AG09319 (cell line): ENCODE results near the gene MED22.
A peak's percentile ranks its signal among the peaks of the same experiment; 100 is the strongest.
"Not testable (repeated sequence)": the region's sequence is repeated elsewhere in the genome, so short reads cannot be mapped to it uniquely, and the experiment has no call there.

ENCODE experiments used
- DNase-seq: peaks from one replicate; pipeline ENCODE4 v3.0.0-alpha.2; 2010; ENCODE audit warnings: low read depth; ENCODE audit errors: extremely low read depth
- TF ChIP-seq, protein P1 (sequence below): IDR thresholded peaks from 2 replicates; pipeline ENCODE4 v1.5.1; 2011; ENCODE audit warnings: low read depth, mild to moderate bottlenecking, inconsistent platforms, low read length, moderate library complexity

Gene MED22

DNA sequence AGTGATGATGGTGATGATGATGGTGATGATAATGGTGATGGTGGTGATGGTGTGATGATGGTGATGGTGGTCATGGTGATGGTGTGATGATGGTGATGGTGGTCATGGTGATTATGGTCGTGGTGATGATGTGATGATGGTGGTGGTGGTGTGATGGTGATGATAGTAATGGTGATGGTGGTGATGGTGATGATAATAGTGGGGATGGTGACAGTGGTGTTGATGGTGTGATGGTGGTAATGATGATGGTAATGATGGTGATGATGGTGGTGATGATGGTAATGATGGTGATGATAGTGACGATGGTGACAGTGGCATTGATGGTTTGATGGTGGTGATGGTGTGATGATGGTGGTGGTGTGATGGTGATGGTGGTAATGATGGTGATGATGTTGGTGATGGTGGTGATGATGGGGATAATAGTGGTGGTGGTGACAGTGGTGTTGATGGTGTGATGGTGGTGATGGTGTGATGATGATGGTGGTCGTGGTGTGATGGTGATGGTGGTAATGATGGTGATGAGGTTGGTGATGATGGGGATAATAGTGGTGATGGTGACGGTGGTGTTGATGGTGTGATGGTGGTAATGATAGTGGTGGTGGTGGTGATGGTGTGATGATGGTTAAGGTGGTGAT is 34.7 kb upstream of the MED22 start:
- no peak for DNase-seq
- TF ChIP-seq, protein P1, sequence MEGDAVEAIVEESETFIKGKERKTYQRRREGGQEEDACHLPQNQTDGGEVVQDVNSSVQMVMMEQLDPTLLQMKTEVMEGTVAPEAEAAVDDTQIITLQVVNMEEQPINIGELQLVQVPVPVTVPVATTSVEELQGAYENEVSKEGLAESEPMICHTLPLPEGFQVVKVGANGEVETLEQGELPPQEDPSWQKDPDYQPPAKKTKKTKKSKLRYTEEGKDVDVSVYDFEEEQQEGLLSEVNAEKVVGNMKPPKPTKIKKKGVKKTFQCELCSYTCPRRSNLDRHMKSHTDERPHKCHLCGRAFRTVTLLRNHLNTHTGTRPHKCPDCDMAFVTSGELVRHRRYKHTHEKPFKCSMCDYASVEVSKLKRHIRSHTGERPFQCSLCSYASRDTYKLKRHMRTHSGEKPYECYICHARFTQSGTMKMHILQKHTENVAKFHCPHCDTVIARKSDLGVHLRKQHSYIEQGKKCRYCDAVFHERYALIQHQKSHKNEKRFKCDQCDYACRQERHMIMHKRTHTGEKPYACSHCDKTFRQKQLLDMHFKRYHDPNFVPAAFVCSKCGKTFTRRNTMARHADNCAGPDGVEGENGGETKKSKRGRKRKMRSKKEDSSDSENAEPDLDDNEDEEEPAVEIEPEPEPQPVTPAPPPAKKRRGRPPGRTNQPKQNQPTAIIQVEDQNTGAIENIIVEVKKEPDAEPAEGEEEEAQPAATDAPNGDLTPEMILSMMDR, result no peak

- no peak for DNase-seq
- TF ChIP-seq, protein P1, result no peak
Measured at GRCh38 chr9:133380734-133381133, 32.8 kb upstream of the MED22 start.

DNA sequence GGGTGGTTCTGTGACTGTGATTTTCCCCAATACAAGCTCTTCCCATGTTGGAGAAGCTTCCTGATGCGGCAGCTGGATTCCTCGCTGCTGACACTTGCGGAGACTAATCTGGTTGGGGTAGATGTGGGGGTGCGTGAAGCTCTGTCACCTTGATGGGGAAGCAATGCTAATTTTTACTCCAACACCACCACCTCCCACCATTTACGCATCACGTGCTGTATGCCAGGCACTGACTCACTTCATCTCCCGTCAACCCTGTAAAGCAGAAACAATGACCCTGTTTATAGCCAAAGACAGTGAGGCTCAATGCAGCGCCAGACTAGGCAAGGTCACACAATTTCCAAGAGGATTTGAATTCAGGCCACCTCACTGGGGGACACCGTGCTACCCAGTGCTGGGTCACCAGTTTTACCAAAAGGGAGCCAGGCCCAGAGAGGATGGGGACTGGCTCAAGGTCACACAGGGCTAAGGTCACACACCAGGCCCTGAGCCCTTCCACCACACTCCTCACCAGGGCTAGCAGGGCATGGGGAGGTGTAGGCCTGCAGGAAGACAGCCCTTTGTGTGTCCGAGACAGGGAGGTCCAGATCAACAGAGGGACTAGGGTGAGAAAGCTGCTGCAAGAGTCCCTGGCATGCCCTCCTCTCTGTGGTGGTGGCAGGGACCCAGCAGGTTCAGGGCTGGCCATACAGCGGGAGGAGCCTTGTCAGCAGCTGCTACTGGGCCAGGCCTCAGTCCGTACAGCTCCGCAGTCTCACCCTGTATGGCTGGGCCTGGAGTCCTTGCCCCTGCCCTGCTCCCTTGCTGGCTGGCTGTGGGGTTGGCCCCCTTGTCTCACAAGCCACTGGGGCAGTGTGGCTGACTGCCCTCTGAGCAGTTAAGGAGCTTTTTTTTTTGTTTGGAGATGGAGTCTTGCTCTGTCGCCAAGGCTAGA is 31.5 kb upstream of the MED22 start:
- TF ChIP-seq, protein P1, result no peak
- no peak for DNase-seq

GRCh38 chr9:133378408-133378962 is 30.6 kb upstream of the MED22 start:
- TF ChIP-seq, protein P1, result no peak
- no peak for DNase-seq

GRCh38 chr9:133377721-133378216 is 29.8 kb upstream of the MED22 start:
- TF ChIP-seq, protein P1, result no peak
- no peak for DNase-seq

DNA sequence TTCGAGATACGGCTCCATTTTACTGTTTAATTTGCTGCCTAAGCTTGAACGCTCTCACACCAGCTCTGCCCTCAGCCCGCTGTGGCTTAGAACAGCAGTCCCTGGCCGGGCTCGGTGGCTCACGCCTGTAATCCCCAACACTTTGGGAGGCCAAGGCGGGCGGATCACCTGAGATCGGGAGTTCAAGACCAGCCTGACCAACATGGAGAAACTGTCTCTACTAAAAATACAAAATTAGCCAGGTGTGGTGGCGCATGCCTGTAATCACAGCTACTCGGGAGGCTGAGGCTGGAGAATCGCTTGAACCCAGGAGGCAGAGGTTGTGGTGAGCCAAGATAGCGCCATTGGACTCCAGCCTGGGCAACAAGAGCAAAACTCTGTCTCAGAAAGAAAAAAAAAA is 29.3 kb upstream of the MED22 start:
- not testable (repeated sequence) for DNase-seq

DNA sequence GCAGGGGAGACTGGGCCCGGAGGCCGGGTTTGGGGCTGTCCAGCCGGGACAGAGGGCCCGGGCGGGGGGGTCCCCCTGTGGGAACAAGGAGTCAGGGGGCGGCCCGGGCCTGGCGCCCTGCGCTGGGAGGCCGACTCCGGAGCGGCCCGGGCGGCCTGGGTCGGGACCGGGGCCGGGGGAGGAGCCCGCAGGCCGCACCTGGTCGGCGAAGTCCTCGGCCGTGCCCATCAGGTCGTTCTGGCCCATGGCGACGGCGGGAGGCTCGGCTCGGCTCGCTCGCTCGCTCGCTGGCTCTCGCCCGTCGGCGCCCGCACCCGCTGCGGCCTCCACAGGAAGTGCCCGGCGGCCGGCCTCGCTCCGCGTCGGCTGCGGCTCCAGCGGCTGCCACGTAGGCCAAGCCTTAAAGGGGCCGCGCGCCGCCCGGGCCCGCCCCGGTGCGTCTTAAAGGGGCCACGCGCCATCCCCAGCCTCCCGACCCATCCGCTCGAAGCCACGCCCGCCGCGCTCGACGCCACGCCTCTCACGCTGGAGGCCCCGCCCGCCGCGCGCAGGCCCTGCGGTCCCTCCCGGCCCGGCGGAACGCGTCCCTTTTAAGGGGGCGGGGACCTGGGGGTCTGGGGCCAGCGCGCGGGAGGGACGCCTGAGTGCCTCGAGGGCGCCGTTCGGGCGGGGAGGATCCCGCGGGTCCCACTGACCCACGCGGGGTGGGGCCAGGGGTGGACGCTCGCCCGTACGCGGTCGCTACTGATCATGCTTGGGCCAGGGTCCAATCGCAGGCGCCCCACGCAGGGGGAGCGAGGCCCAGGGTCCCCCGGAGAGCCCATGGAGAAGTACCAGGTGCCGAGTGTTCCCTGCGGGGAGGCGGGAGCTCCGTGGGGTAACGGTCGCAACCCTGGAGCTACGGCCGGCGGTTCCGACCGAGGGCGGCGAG is 28.1 kb upstream of the MED22 start, which contains the start of the genes STKLD1 and SURF4:
Gene STKLD1 (plus strand): TSS at position 643 of the 931 bp plus-strand sequence. CDS start 108 bp downstream, at position 751.
Gene SURF4 (minus strand): TSS at position 337 of the 931 bp plus-strand sequence. CDS start 91 bp downstream, at position 246.
- TF ChIP-seq, protein P1, result no peak

More for the DNA sequence above, 28.1 kb upstream of the MED22 start, which contains the start of the genes STKLD1 and SURF4:
- peak; percentile 91 for DNase-seq
